ENCODE results near the gene PACRG. TPM values are rescaled to one million over a fixed set of nuclear protein-coding genes. Genes with fewer than 3 reads are reported as not detected.

PACRG gene
- total RNA-seq, 2 experiments from 2014 or later, result not detected

DNA sequence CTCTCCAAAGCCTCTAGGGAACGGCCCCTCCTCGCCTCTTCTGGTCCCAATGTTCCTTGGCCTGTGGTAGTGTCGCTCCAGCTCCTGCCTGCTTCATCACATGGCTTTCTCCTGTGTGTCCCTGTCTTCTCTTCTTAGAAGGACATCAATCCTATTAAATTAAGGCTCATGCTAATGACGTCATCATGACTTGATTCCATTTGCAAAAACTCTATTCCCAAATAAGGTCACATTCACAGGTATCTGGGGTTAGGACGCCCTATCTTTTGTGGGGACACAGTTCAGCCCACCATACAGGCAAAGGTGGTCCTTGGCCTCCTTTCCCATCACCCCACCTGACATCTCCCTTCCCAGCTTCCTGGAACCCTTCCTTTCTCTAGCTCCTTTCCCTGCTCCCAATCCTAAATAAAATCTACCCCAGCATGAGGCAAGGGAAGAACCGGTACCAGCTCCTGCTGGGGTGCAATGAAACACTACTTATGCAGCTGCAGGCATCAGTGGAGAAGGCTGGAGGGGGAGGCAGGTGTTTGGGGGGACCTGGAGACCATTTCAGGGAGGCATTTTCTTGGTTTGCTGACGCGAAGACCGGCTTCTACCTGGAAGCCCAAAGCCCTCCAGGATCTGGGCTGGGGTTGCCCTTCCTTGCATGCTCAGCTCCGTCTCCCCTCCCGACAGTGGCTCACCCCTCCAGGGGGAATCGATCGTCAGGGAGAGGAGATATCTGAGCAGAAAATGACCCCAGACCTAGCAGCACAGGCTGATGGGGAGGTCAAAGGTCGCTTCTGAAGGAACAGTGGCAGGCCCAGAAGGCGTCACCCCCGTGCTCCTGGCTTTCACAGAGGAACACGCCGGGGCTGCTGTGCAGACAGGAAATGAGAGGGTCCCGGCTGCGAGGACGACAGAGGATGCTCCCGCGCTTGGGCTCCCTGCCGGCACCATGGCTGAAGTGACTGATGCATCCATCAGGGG lies 615.1 kb downstream of the PACRG start:
- H4K20me1 ChIP-seq (ENCODE audit: insufficient read depth, low read length), result no peaks in the 10 kb centered on the region
- no peak overlapping the region for H2AFZ ChIP-seq (ENCODE audit: low read length)
- intact Hi-C loops (cut with micrococcal nuclease; ENCODE audit: unreplicated experiment), result no loop called here
- no peaks in the 10 kb centered on the region for H3K36me3 ChIP-seq (ENCODE audit: insufficient read depth, low read length)
- ChIA-PET CTCF (ENCODE audit: unreplicated experiment) (no interaction called here), POLR2A (no interaction called here)
- no peaks in the 10 kb centered on the region for H3K4me1 ChIP-seq (ENCODE audit: insufficient read depth, low read length, poor library complexity, severe bottlenecking)
- H3K27ac ChIP-seq (ENCODE audit: low read depth, low read length, poor library complexity, severe bottlenecking), result no peak overlapping the region
- no peaks in the 10 kb centered on the region for H3K9me2 ChIP-seq (ENCODE audit: insufficient read depth, low read length)
- no peak overlapping the region for H3K4me2 ChIP-seq (ENCODE audit: low read length)
- H3K4me3 ChIP-seq (ENCODE audit: low read depth, low read length, poor library complexity, severe bottlenecking), result no peak overlapping the region
- no peaks in the 10 kb centered on the region for H3K79me2 ChIP-seq (ENCODE audit: insufficient read depth, low read depth, low read length)
- no peak for DNase-seq (ENCODE audit: low spot score)
- H3K9me3 ChIP-seq (ENCODE audit: low read length), result no peaks in the 10 kb centered on the region
- TF ChIP-seq CTCF (conservative IDR thresholded peaks at IDR 0.05; ENCODE audit: low read length), result no peak
- no peak for TF ChIP-seq EZH2phosphoT487 (IDR thresholded peaks at IDR 0.05; ENCODE audit: borderline replicate concordance, low read depth, low read length)
- no TSS peak for BruUV-seq (replicated peaks)

GRCh38 chr6:163343609-163344008 lies 615.8 kb downstream of the PACRG start:
- no peak for DNase-seq (ENCODE audit: low spot score)
- Histone ChIP-seq H2AFZ (ENCODE audit: low read length) (no peak overlapping the region), H3K4me2 (ENCODE audit: low read length) (no peak overlapping the region), H3K9me2 (ENCODE audit: insufficient read depth, low read length) (no peaks in the 10 kb centered on the region), H3K27ac (ENCODE audit: low read depth, low read length, poor library complexity, severe bottlenecking) (no peak overlapping the region), H3K36me3 (ENCODE audit: insufficient read depth, low read length) (no peaks in the 10 kb centered on the region), H3K9me3 (ENCODE audit: low read length) (no peaks in the 10 kb centered on the region), H3K4me1 (ENCODE audit: insufficient read depth, low read length, poor library complexity, severe bottlenecking) (no peaks in the 10 kb centered on the region), H4K20me1 (ENCODE audit: insufficient read depth, low read length) (no peaks in the 10 kb centered on the region), H3K4me3 (ENCODE audit: low read depth, low read length, poor library complexity, severe bottlenecking) (no peak overlapping the region), H3K79me2 (ENCODE audit: insufficient read depth, low read depth, low read length) (no peaks in the 10 kb centered on the region)
- intact Hi-C loops (cut with micrococcal nuclease; ENCODE audit: unreplicated experiment), result no loop called here
- POLR2A ChIA-PET, result no interaction called here
- BruUV-seq (replicated peaks), result no TSS peak
- TF ChIP-seq CTCF (conservative IDR thresholded peaks at IDR 0.05; ENCODE audit: low read length) (no peak), EZH2phosphoT487 (IDR thresholded peaks at IDR 0.05; ENCODE audit: borderline replicate concordance, low read depth, low read length) (no peak)
- CTCF ChIA-PET (ENCODE audit: unreplicated experiment), result no interaction called here

DNA sequence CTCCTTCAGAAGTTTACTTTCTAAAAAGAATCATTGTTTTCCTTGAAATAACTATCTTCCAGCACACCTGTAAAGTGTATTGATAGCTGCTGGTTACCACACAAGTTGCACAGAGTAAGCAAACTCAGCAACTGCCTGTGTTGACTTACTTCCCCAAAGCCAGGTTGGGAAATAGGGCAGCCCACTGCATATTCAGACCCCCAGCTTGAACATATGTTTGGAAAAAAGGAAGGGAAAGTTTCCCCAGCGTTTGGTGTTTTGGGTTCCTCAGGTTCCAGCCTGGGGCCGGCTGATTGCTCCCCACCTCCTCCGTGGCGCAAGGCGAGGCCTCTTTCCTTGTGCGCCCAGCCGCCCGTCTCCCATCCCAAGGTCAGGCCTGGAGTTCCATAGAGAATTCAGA lies 616.6 kb downstream of the PACRG start:
- BruUV-seq (replicated peaks), result no TSS peak
- H4K20me1 ChIP-seq (ENCODE audit: insufficient read depth, low read length), result no peaks in the 10 kb centered on the region
- no peaks in the 10 kb centered on the region for H3K36me3 ChIP-seq (ENCODE audit: insufficient read depth, low read length)
- H3K9me2 ChIP-seq (ENCODE audit: insufficient read depth, low read length), result no peaks in the 10 kb centered on the region
- H3K4me2 ChIP-seq (ENCODE audit: low read length), result no peak overlapping the region
- ChIA-PET POLR2A (interaction anchor here (0.6 kb wide), 1 partner anchor 197 kb away, joined by 3 read pairs; no protein-coding TSS in a partner anchor), CTCF (ENCODE audit: unreplicated experiment) (no interaction called here)
- intact Hi-C loops (cut with micrococcal nuclease; ENCODE audit: unreplicated experiment), result no loop called here
- TF ChIP-seq EZH2phosphoT487 (IDR thresholded peaks at IDR 0.05; ENCODE audit: borderline replicate concordance, low read depth, low read length) (no peak), CTCF (conservative IDR thresholded peaks at IDR 0.05; ENCODE audit: low read length) (no peak)
- no peaks in the 10 kb centered on the region for H3K79me2 ChIP-seq (ENCODE audit: insufficient read depth, low read depth, low read length)
- no peak overlapping the region for H2AFZ ChIP-seq (ENCODE audit: low read length)
- H3K9me3 ChIP-seq (ENCODE audit: low read length), result no peaks in the 10 kb centered on the region
- no peak overlapping the region for H3K4me3 ChIP-seq (ENCODE audit: low read depth, low read length, poor library complexity, severe bottlenecking)
- DNase-seq (ENCODE audit: low spot score), result no peak
- no peaks in the 10 kb centered on the region for H3K4me1 ChIP-seq (ENCODE audit: insufficient read depth, low read length, poor library complexity, severe bottlenecking)
- no peak overlapping the region for H3K27ac ChIP-seq (ENCODE audit: low read depth, low read length, poor library complexity, severe bottlenecking)

All from OCI-LY7 (cell line).